Activated CD8-positive, alpha-beta memory T cell treated with anti-CD3 and anti-CD28 coated beads, Interleukin-2, amount 50 U/mL, for 24 hours (primary cell): ENCODE results near the gene ATG4D.

Experiments used
- DNase-seq: peaks from one replicate; pipeline ENCODE4 v3.0.0-alpha.2; 2020; ENCODE audit errors: extremely low read depth

ATG4D gene

GRCh38 chr19:10543420-10544241 is at the start of gene ATG4D:
ATG4D (plus strand) TSS chr19:10543904; CDS start chr19:10544091, 187 bp downstream.
- no peak for DNase-seq

- no peak for DNase-seq
These were observed 46.3 kb upstream of the ATG4D start for GRCh38 chr19:10497371-10497770.

GRCh38 chr19:10499550-10500246 is 44.0 kb upstream of the ATG4D start:
- no peak for DNase-seq

GRCh38 chr19:10500247-10500592 is 43.5 kb upstream of the ATG4D start:
- DNase-seq = no peak

GRCh38 chr19:10501971-10502523 is 41.7 kb upstream of the ATG4D start:
- DNase-seq = no peak

- peak; percentile 54 for DNase-seq
These were observed 41.1 kb upstream of the ATG4D start for GRCh38 chr19:10502524-10503001.

GRCh38 chr19:10503002-10503789 is 40.5 kb upstream of the ATG4D start, which contains the start of gene KEAP1:
KEAP1 (minus strand) TSS chr19:10503356; CDS start chr19:10500033, 3,323 bp downstream.
- no peak for DNase-seq

- DNase-seq = peak; percentile 63
These were observed 38.0 kb upstream of the ATG4D start for GRCh38 chr19:10505583-10506229.

GRCh38 chr19:10508036-10508435 is 35.7 kb upstream of the ATG4D start:
- no peak for DNase-seq

- no peak for DNase-seq
These were observed 35.0 kb upstream of the ATG4D start for GRCh38 chr19:10508707-10509106.

GRCh38 chr19:10510301-10510802 is 33.4 kb upstream of the ATG4D start:
- DNase-seq = no peak

- DNase-seq = no peak
These were observed 30.5 kb upstream of the ATG4D start for GRCh38 chr19:10513223-10513622.

- DNase-seq = no peak
These were observed 29.2 kb upstream of the ATG4D start for GRCh38 chr19:10514211-10515145.

GRCh38 chr19:10516064-10516385 is 27.7 kb upstream of the ATG4D start:
- DNase-seq = no peak

- no peak for DNase-seq
These were observed 26.9 kb upstream of the ATG4D start for GRCh38 chr19:10516671-10517286.

- DNase-seq = no peak
These were observed 26.3 kb upstream of the ATG4D start, which contains the start of gene S1PR5 for GRCh38 chr19:10517361-10517759. S1PR5 (minus strand) TSS chr19:10517447; CDS start chr19:10515011, 2,436 bp downstream.

- no peak for DNase-seq
These were observed 25.8 kb upstream of the ATG4D start for GRCh38 chr19:10517760-10518443.

GRCh38 chr19:10518444-10519361 is 25.0 kb upstream of the ATG4D start:
- DNase-seq = no peak
